Germinal center (tissue), 1 donor: ENCODE data around the gene ZP3.
"Not testable (repeated sequence)": the region's sequence is repeated elsewhere in the genome, so short reads cannot be mapped to it uniquely, and the experiment has no call there.

Source experiments
- DNase-seq: peaks from one replicate; pipeline ENCODE4 v3.0.0; 2012; ENCODE audit warnings: mixed read lengths, low spot score

Gene ZP3

DNA sequence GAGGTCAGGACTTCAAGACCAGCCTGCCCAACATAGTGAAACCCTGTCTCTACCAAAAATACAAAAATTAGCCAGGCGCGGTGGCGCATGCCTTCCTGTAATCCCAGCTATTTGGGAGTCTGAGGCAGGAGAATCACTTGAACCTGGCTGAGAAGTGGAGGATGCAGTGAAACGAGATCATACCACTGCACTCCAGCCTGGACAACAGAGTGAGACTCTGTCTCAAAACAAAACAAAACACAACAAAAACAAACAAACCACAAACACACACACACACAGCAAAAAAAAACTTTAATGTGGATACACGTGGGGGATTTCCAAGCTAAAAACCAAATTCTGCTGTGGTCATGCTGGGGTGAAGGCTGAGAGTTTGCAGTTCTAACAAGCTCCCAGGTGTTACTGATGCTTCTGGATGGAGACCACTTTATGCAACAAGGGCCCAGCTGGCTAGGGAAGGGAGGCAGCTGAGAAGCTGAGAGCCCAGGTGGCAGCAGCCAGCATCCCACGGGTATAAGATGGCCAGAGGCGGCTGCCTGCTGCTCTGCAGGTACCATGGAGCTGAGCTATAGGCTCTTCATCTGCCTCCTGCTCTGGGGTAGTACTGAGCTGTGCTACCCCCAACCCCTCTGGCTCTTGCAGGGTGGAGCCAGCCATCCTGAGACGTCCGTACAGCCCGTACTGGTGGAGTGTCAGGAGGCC lies at the start of gene ZP3:
Gene ZP3, plus strand, starts transcription at position 538 of the 699 bp plus-strand sequence. Its CDS starts 15 bp downstream, at position 553.
- DNase-seq: no peak

GRCh38 chr7:76375251-76375650 lies 49.5 kb upstream of the ZP3 start:
- DNase-seq: no peak

- no peak for DNase-seq
These were observed 47.4 kb upstream of the ZP3 start for GRCh38 chr7:76377186-76377918.

- DNase-seq: no peak
These were observed 44.2 kb upstream of the ZP3 start for GRCh38 chr7:76380623-76380966.

GRCh38 chr7:76381814-76382213 lies 42.9 kb upstream of the ZP3 start:
- DNase-seq: no peak

DNA sequence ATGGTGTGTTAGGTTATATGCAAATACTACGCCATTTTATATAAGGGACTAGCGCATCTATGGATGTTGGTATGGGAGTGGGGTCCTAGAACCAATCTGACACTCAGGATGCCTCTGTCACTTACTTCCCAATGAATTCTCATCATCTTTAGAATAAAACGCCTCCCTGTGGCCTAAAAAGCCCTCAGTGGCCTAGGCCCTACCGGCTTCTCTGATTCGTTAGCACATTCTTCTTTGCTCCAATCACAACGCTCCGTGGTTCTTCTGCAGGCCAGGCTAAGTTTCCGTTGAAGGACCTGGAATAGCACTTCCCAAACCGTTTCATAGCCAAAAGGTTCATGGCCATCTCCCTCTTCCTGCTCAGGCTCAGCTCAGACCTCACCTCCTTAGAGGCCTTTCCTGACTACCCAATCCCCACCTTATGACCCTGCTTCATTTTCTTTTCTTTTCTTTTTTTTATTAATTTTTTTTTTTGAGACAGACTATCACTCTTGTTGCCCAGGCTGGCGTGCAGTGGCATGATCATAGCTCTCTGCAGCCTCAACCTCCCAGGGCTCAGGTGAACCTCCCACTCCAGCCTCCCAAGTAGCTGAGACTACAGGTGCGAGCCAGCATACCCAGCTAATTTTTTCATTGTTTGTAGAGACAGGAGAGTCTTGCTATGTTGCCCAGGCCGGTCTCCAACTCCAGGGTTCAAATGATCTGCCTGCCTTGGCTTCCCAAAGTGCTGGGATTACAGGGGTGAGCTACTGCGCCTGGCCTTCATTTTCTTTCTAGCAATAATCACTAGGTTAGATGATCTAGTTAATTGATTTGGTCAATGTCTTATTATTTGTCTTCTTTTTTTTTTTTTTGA lies 41.4 kb upstream of the ZP3 start:
- no peak for DNase-seq

DNA sequence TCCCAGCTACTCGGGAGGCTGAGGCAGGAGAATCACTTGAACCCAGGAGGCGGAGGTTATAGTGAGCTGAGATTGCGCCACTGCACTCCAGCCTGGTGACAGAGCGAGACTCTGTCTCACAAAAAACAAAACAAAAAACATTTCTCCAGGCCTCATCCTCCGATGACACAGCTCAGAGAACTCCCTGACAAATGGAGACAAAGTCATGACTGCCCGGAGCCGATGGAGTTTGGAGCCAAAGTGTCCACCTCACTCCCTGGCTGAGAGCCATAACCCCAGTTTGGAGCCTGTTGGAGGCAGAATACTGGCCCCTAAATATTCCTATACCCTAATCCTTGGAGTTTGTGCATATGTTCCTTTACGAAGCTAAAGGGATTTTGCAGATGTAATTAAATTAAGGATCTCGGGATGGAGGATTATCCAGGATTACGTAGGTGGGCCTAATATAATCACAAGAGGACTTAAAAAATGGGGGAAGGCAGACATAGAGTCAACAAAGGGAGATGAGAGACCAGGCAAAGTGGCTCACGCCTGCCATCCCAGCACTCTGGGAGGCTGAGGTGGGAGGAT lies 38.0 kb upstream of the ZP3 start:
- no peak for DNase-seq

- not testable (repeated sequence) for DNase-seq
These were observed 37.0 kb upstream of the ZP3 start for GRCh38 chr7:76387789-76388188.

DNA sequence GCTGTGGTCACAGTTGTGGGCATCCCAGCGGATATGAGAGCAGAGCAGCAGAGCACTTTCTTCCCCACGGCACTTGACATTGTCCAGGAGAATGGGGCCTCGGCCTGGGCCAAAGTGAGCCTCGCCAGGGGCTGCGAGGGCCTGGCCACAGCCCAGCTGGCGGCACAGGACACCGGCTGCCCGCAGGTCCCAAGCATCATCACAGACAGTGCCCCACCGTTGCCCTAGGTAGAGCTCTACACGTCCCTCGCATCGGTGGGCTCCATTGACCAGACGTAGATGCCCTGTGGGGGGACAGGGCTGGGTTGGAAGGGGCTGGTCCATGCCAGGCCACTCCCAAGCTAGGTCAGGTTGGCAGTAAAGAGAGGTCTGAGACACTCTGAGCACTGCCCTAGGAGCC lies 34.7 kb upstream of the ZP3 start:
- no peak for DNase-seq

- DNase-seq: no peak
These were observed 32.1 kb upstream of the ZP3 start for GRCh38 chr7:76392531-76393115.

- peak; percentile 98 for DNase-seq
These were observed 31.4 kb upstream of the ZP3 start for GRCh38 chr7:76393116-76394031.

DNA sequence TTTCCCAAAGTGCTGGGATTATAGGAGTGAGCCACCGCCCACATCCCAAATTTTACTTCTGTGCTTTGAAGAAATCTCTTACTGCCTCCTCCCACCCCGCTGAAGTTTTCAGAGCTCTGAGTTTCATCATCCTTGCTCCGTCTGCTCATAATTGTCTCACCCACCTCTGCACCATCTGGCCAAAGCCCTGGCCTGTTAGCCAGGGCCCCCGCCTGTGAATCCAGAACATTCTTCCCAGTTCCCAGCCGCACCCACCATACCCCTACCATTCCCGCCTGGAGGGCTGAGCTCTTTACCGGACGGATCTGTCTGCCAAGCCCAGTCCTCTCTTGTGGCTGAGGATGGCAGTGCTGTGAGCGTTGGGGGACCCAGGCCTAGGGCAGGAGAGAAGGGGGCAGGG lies 29.8 kb upstream of the ZP3 start:
- DNase-seq: no peak

DNA sequence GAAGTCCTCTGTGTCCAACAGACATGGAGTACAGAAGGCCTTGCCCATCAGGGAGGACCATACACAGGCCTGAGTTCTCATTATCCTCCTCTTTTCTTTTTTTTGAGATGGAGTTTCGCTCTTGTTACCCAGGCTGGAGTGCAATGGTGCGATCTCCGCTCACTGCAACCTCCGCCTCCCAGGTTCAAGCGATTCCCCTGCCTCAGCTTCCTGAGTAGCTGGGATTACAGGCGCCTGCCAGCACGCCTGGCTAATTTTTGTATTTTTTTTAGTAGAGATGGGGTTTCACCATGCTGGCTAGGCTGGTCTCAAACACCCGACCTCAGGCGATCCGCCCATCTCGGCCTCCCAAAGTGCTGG lies 29.2 kb upstream of the ZP3 start:
- not testable (repeated sequence) for DNase-seq

- DNase-seq: no peak
These were observed 28.6 kb upstream of the ZP3 start for GRCh38 chr7:76395965-76396726.

DNA sequence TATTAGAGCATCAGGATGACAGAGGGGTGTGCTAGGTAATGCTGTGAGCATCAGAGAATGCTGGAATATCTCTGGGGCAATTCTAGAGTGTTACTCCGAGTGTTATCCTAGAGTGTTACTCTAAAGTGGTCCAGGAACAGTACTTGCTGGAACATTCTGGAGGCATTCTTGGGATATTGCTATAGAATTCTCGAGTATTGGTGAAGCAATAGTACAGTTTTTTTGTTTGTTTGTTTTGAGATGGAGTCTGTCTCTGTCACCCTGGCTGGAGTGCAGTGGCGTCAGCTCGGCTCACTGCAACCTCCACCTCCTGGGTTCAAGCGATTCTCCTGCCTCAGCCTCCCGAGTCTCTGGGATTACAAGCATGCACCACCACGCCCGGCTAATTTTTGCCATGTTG lies 27.9 kb upstream of the ZP3 start:
- DNase-seq: no peak

- peak; percentile 88 for DNase-seq
These were observed 27.2 kb upstream of the ZP3 start for GRCh38 chr7:76397409-76398183.

DNA sequence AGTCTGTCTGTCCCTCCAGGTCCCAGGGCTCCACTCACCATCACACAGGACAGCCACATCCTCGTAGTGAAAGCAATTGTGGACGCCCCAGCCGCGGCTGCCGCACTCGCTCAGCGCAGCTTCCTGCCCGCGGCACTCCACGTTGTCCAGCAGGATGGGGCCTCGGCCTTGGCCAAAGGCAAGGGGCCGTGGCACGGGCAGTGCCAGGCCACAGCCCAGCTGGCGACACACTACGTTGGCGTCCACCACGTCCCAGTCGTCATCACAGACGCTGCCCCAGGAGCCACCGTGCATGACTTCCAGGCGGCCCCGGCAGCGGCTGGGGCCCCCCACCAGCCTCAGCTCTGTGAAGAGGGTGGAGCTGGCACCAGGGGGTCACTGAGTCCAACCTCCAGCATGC lies 24.5 kb upstream of the ZP3 start:
- DNase-seq: no peak

- not testable (repeated sequence) for DNase-seq
These were observed 21.7 kb upstream of the ZP3 start for GRCh38 chr7:76403097-76403496.

- DNase-seq: no peak
These were observed 20.8 kb upstream of the ZP3 start for GRCh38 chr7:76403780-76404494.
